ENCODE results near the gene TMEM266.

The TMEM266 gene

DNA sequence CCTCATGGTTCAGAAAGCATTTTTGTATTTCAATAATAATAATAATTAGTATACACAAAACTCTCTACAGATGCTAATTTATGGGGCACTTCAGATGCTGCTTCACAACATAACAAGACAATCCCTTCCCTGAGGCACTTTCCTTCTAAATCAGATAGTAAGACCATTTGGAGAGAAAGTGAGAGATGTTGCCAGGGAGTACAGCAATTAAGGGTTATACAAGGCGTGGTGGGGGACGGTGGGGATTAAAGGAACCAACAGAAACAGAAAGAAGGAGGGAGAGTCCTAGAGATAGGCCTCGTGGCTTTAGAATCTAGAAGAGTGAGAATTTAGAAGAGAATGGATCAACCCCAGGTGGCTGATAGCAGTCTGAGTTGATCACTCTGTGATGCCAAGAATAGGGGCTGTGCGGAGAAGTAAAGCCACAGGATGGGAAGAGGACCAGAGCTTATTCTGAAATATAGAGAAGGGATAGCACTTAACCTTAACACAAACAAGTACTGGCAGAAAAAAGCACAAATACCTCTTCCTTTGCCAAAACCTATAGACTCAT lies 174.6 kb downstream of the TMEM266 start:
- no peaks in the 10 kb centered on the region for H3K9me3 ChIP-seq (replicated peaks; ENCODE audit: insufficient read depth, low read length)
- TF ChIP-seq CTCF (IDR thresholded peaks at IDR 0.05; ENCODE audit: low read length) (no peak), EZH2phosphoT487 (IDR thresholded peaks at IDR 0.05; ENCODE audit: low read length) (no peak), EZH2 (optimal IDR thresholded peaks at IDR 0.05; ENCODE audit: low read depth, low read length) (no peak)
- H3K4me1 ChIP-seq (ENCODE audit: low read length): no peaks in the 10 kb centered on the region

GRCh38 chr15:76235186-76235826 lies 175.5 kb downstream of the TMEM266 start:
- Histone ChIP-seq H3K79me2 (ENCODE audit: low read length) (no peaks in the 10 kb centered on the region), H3K9me3 (replicated peaks; ENCODE audit: insufficient read depth, low read length) (no peaks in the 10 kb centered on the region), H3K9ac (ENCODE audit: low read length) (no peak overlapping the region), H3K36me3 (replicated peaks; ENCODE audit: insufficient read depth, low read length) (no peaks in the 10 kb centered on the region), H3K4me3 (ENCODE audit: low read length) (no peak overlapping the region), H2AFZ (ENCODE audit: low read length) (no peak overlapping the region), H3K4me1 (ENCODE audit: low read length) (no peaks in the 10 kb centered on the region), H3F3A (ENCODE audit: insufficient read depth, low read length) (no peaks in the 10 kb centered on the region), H4K20me1 (ENCODE audit: insufficient read depth, low read length) (no peaks in the 10 kb centered on the region), H3K27ac (ENCODE audit: low read length) (no peak overlapping the region), H3K9me2 (replicated peaks; ENCODE audit: insufficient read depth, low read length) (no peaks in the 10 kb centered on the region), H3K27me3 (replicated peaks; ENCODE audit: insufficient read depth, low read length) (no peaks in the 10 kb centered on the region), H3K4me2 (ENCODE audit: low read depth, low read length) (no peak overlapping the region)
- DNase-seq: peak; percentile 50
- peak; percentile 51 for TF ChIP-seq CTCF (IDR thresholded peaks at IDR 0.05; ENCODE audit: low read length)
- TF ChIP-seq EZH2phosphoT487 (IDR thresholded peaks at IDR 0.05; ENCODE audit: low read length): no peak

More for the DNA sequence above, 174.6 kb downstream of the TMEM266 start:
- H3K36me3 ChIP-seq (replicated peaks; ENCODE audit: insufficient read depth, low read length): no peaks in the 10 kb centered on the region
- H3K4me3 ChIP-seq (ENCODE audit: low read length): no peak overlapping the region
- no peak overlapping the region for H3K27ac ChIP-seq (ENCODE audit: low read length)
- H4K20me1 ChIP-seq (ENCODE audit: insufficient read depth, low read length): no peaks in the 10 kb centered on the region
- H3K9ac ChIP-seq (ENCODE audit: low read length): no peak overlapping the region
- no peak overlapping the region for H3K4me2 ChIP-seq (ENCODE audit: low read depth, low read length)
- no peaks in the 10 kb centered on the region for H3K79me2 ChIP-seq (ENCODE audit: low read length)
- no peak for DNase-seq
- H2AFZ ChIP-seq (ENCODE audit: low read length): no peak overlapping the region
- H3F3A ChIP-seq (ENCODE audit: insufficient read depth, low read length): no peaks in the 10 kb centered on the region
- no peaks in the 10 kb centered on the region for H3K27me3 ChIP-seq (replicated peaks; ENCODE audit: insufficient read depth, low read length)
- H3K9me2 ChIP-seq (replicated peaks; ENCODE audit: insufficient read depth, low read length): no peaks in the 10 kb centered on the region

DNA sequence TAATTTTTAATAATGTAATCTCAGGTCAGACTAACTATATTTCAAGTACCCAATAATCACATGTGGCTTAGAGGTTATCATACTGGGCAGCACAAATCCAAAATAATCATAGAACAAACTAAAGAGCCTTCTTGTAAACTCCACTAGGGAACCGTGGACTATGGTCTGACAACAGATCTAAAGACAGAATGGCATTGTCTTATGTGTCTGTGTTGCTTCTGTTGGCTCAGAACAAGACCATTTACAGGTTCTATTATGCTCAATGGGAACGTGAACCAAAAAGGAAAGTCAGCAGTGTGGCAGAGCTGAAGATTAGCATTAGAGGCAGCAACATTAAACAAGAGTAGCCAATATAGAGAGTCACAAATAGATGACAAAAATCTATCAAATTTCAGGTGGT lies 176.6 kb downstream of the TMEM266 start:
- DNase-seq: no peak
- no peaks in the 10 kb centered on the region for H4K20me1 ChIP-seq (ENCODE audit: insufficient read depth, low read length)
- no peak overlapping the region for H3K9ac ChIP-seq (ENCODE audit: low read length)
- H2AFZ ChIP-seq (ENCODE audit: low read length): no peak overlapping the region
- H3K9me3 ChIP-seq (replicated peaks; ENCODE audit: insufficient read depth, low read length): no peaks in the 10 kb centered on the region
- H3K4me1 ChIP-seq (ENCODE audit: low read length): no peaks in the 10 kb centered on the region
- no peak overlapping the region for H3K4me3 ChIP-seq (ENCODE audit: low read length)
- no peaks in the 10 kb centered on the region for H3K27me3 ChIP-seq (replicated peaks; ENCODE audit: insufficient read depth, low read length)
- H3K4me2 ChIP-seq (ENCODE audit: low read depth, low read length): no peak overlapping the region
- no peak overlapping the region for H3K27ac ChIP-seq (ENCODE audit: low read length)
- TF ChIP-seq CTCF (IDR thresholded peaks at IDR 0.05; ENCODE audit: low read length) (no peak), EZH2 (optimal IDR thresholded peaks at IDR 0.05; ENCODE audit: low read depth, low read length) (no peak), EZH2phosphoT487 (IDR thresholded peaks at IDR 0.05; ENCODE audit: low read length) (no peak)
- H3K36me3 ChIP-seq (replicated peaks; ENCODE audit: insufficient read depth, low read length): no peaks in the 10 kb centered on the region
- no peaks in the 10 kb centered on the region for H3F3A ChIP-seq (ENCODE audit: insufficient read depth, low read length)
- H3K9me2 ChIP-seq (replicated peaks; ENCODE audit: insufficient read depth, low read length): no peaks in the 10 kb centered on the region
- no peaks in the 10 kb centered on the region for H3K79me2 ChIP-seq (ENCODE audit: low read length)

Data from MM.1S (cell line).